GM10248 (cell line): ENCODE results near the gene MFAP3.

Experiments used
- CTCF ChIA-PET: fragments of 300-600 bp; sonication (Branson Sonifier 250); formaldehyde crosslinking; extraction: SDS; loops from one replicate; lab custom pipeline; 2021; ENCODE audit warnings: antibody characterized with exemption; lab: Yijun Ruan, JAX
- POLR2A ChIA-PET: fragments of 350-650 bp; sonication (Branson Sonifier 250); formaldehyde crosslinking; extraction: SDS; loops from one replicate; lab custom pipeline; 2020; ENCODE audit warnings: antibody characterized with exemption; lab: Yijun Ruan, JAX
- DNase-seq: peaks from one replicate; pipeline ENCODE4 v3.0.0; 2012; ENCODE audit errors: extremely low spot score
- TF ChIP-seq, protein P1 (sequence below): IDR thresholded peaks from 2 replicates; pipeline ENCODE4 v1.5.1; 2012; ENCODE audit warnings: mild to moderate bottlenecking, low read depth; ENCODE audit errors: extremely low read depth, missing control alignments, control extremely low read depth

Gene MFAP3

DNA sequence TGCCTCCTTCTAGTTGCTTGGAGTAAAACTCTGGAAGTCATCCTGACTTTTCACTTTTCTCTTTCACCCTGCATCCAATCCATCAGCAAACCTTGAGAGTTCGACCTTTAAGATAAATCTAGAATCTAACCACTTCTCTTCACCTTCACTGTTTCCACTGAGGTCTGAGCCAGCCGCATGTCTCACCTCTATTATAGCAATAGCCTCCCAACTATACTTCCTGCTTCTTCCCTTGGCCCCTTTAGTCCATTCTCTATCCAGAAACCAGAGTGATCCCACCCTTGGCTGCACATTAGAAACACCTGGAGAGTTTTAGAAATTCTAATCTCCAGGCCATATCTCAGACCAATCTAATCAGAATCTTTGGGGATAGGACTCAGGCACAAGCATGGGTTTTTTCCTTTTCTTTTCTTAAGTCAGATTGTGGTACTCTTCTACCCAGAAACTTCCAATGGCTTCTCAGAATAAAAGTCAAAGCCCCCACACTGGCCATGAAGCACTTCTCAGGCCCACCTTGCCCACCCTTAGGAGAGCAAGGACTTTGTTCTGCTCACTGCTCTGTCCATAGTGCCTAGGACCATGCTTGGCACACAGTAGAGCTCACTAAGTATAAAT, 33.1 kb downstream of the MFAP3 start:
- POLR2A ChIA-PET: no interaction called here
- TF ChIP-seq, protein P1, sequence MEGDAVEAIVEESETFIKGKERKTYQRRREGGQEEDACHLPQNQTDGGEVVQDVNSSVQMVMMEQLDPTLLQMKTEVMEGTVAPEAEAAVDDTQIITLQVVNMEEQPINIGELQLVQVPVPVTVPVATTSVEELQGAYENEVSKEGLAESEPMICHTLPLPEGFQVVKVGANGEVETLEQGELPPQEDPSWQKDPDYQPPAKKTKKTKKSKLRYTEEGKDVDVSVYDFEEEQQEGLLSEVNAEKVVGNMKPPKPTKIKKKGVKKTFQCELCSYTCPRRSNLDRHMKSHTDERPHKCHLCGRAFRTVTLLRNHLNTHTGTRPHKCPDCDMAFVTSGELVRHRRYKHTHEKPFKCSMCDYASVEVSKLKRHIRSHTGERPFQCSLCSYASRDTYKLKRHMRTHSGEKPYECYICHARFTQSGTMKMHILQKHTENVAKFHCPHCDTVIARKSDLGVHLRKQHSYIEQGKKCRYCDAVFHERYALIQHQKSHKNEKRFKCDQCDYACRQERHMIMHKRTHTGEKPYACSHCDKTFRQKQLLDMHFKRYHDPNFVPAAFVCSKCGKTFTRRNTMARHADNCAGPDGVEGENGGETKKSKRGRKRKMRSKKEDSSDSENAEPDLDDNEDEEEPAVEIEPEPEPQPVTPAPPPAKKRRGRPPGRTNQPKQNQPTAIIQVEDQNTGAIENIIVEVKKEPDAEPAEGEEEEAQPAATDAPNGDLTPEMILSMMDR: no peak
- no peak for DNase-seq
- CTCF ChIA-PET: interaction anchor here (0.6 to 4.0 kb wide), 70 partner anchors 11 to 571 kb away, joined by 3 to 80 read pairs (median 5); partner anchors contain the start of genes FAM114A2, GALNT10 and MFAP3

DNA sequence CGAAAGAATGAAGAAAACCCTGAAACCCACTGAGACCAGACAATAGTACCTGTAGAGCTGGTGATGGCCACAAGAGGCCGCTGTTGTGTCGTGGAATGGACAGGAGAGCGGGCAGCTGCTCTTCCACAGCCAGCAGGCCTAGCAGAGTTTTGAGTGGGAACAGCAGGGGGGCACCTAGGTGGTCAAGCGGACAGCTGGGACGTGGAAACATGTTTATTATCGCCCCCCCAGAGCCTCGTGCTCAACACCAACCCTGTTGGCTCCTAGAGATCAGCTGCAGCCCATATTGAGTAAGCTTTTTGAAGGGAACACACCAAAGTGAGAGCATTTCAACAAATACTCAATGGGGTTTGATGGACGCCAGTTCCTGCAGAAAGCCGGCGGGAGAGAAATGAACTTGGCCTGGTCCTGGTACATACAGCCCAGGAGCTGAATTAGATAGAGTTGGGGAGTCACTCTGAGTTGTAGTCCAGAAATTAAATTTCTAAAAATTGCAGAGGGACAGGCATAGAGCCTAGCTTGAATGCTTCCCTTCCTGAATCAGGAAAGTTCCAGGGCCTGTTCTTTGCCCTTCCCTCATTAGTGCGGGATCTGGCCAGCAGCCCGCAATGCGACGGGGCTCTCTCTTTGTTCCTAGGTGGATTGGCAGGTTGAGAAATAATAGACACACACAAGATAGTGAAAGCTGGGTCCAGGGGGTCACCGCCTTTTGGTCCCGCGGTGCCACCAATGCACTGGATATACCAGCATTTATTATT, 33.8 kb downstream of the MFAP3 start:
- POLR2A ChIA-PET: interaction anchor here (0.7 kb wide), 1 partner anchor 333 kb away, joined by 6 read pairs; no protein-coding TSS in a partner anchor
- TF ChIP-seq, protein P1: peak; percentile 88
- CTCF ChIA-PET: interaction anchor here (0.6 to 4.0 kb wide), 73 partner anchors 12 to 570 kb away, joined by 3 to 80 read pairs (median 5); partner anchors contain the start of genes FAM114A2, GALNT10 and MFAP3
- DNase-seq: peak; percentile 86

DNA sequence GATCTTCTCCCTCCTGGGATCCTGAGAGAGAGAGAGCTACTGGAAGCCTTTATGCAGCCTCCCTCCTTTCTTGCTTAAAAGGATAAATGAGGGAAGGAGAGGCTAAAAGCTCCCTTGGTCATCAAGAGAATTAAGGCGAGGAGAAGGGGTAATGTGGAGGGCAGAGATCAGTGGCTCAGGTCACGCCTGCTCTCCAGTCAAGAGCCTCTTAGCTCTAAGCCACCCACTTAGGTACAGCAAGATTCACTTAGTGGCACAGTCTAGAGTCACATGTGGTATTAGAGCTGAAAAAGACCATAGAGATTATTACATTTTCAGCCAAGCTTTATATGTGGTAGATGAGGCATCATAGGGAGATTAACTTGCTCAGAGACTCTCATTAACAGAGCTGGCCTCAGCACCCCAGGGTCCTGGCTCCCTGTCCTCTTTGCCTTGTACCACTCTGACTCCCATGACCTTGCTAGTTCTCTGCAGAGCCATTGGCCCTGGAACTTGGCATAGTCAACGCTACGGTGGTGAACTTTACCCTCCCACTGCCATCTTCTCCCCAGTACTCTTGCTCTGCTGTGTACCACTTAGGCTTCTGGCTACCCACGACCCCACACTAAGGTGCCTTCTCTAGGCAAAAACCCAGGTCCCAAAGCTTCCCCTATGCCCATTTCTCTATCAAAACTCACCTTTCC, 37.6 kb downstream of the MFAP3 start:
- POLR2A ChIA-PET: no interaction called here
- CTCF ChIA-PET: interaction anchor here (0.9 to 1.7 kb wide), 6 partner anchors 10 to 328 kb away, joined by 3 to 9 read pairs (median 4); no protein-coding TSS in a partner anchor
- TF ChIP-seq, protein P1: no peak
- DNase-seq: no peak

DNA sequence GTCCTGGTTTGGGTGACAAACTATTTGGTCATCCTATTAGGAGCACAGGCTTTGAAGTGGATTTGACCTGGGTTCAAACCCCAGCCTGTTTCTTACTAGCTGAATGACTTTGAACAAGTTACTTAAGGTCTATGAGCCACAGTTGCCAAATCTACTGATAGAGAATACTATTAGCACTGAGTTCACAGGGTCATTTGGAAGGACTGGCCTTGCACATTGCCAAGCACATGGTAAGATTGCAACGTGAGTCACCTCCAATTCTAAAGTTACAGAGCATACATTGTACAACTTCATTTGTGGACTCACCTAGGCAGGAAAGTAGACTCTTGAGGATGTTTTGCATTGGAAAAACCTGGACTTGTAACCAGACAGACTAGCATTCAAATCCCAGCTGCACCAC, 38.9 kb downstream of the MFAP3 start:
- TF ChIP-seq, protein P1: no peak
- POLR2A ChIA-PET: no interaction called here
- CTCF ChIA-PET: interaction anchor here (1.0 to 1.7 kb wide), 6 partner anchors 10 to 389 kb away, joined by 3 to 4 read pairs (median 3); no protein-coding TSS in a partner anchor
- DNase-seq: no peak

DNA sequence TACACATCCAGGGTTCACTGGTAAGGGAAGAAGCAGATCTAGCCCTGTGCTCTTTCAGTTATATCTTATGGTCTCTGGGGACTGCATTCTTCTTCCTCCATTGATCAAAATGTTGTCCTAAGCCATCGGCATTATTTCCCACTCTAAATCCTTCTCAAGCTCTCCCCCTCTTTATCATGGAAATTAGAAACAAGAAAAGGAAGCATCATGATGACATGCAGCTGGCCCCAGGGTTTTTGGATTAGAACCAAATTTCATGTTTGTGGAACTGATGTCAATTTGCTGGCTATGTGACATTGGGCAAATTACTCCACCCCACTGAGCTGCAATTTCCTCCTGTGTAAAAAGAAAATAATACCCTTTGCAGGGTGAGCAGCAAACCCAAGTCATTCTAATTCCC, 39.5 kb downstream of the MFAP3 start:
- POLR2A ChIA-PET: no interaction called here
- DNase-seq: no peak
- CTCF ChIA-PET: interaction anchor here (1.0 to 1.7 kb wide), 6 partner anchors 11 to 389 kb away, joined by 3 to 4 read pairs (median 3); no protein-coding TSS in a partner anchor
- TF ChIP-seq, protein P1: no peak

DNA sequence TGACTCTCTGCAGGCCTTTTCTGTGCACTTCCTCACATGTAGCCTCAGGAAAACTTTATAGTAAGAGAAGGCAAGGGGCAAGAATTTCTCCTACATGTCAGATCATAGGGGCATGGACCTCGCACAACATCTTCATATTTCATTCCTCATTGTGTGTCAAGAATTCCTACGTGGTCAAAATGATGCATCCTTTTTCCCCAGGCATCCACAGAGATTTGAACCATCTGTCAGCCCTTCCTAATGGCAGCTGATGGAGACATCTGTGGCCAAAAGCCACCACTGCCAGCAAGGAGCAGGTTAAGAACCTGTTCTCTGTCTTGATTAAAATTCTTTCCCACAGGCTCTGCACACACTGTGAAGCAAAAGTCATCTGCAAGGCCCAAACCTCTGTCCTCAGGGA, 42.5 kb downstream of the MFAP3 start:
- CTCF ChIA-PET: interaction anchor here (0.7 to 1.5 kb wide), 3 partner anchors 10 to 439 kb away, joined by 3 read pairs; no protein-coding TSS in a partner anchor
- no peak for DNase-seq
- POLR2A ChIA-PET: no interaction called here
- TF ChIP-seq, protein P1: no peak
